Frontal cortex (tissue), 4 donors: ENCODE measurements around the gene SLC17A6. TPM values are rescaled to one million over a fixed set of nuclear protein-coding genes. Genes with fewer than 3 reads are reported as not detected.

Experiments
- DNase-seq, 2 donors: peaks; one replicate each; pipeline ENCODE4 v3.0.0; 2012; ENCODE audit warnings: low spot score in 2 of 2
- FAIRE-seq: peaks from 2 replicates; lab custom pipeline; 2012; peaks lifted over from hg19 to GRCh38; lab: Jason Lieb, UNC
- total RNA-seq: library from RNA; depleted of rRNA; stranded (reverse); fragments of >200 nt; gene quantifications from one replicate; pipeline ENCODE4 v1.2.3, GENCODE V29; 2014
- donor health status: control.
- donor health status: control.
- donor health status: control.

Gene SLC17A6
- total RNA-seq, 1 donor from 2014 or later = 11.8 TPM

DNA sequence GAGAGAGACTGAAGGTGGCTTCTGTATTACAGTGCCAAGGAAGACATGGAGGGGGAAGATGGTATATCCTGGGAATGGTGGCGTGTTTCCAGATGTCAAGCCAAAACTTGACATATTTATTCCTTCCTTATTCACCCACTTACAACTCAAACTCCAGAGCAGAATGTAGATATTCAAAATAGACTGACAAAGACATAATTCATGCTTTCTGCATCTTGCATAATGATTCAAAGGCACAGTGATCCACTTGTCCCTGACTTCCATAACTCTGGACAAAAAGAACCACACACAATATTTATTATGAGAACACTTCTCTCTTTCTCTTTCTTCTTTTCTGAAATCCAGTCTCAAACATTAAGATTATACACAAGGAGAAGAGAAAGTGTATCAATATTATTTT is 48.9 kb downstream of the SLC17A6 start:
- DNase-seq (no peak), FAIRE-seq (no peak)

- FAIRE-seq (no peak), DNase-seq (no peak)
These were observed 51.5 kb downstream of the SLC17A6 start for GRCh38 chr11:22389526-22390282.

DNA sequence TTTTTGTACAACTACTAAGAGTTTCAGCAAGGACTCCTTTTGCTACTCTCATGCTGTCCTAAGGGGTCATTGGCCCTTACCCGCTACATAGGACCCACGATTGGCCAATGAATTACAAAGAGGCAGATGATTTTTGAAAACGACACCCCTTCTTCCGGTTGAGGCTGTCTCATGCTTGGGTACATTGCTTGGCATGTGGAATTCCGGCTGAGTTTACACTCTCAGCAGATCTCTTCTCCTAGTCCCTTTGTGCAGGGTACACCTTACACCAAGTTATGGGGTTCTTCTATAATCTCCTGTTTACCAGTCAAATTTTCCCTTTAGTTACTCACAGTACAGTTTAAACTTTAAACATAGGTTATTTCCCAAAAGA is 52.1 kb downstream of the SLC17A6 start:
- no peak for DNase-seq
- no peak for FAIRE-seq

DNA sequence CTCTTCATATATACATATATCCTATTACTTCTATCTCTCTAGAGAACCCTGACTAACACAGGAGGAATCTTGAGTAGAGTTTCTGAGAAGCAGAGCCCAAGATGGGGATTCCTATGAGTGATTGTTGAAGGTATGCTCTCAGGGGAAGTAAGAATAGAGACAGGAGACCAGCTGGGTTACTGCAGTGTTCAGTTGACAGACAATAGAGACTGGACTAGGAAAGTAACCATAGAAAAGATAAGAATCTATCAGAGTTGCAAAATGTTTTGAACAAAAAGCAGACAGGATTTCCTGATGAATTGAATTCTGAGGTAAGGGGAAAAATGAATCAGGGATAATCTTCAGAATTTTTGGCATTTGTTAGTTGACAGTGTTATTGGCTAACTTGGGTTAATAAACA is 54.4 kb downstream of the SLC17A6 start:
- FAIRE-seq = no peak
- no peak for DNase-seq

DNA sequence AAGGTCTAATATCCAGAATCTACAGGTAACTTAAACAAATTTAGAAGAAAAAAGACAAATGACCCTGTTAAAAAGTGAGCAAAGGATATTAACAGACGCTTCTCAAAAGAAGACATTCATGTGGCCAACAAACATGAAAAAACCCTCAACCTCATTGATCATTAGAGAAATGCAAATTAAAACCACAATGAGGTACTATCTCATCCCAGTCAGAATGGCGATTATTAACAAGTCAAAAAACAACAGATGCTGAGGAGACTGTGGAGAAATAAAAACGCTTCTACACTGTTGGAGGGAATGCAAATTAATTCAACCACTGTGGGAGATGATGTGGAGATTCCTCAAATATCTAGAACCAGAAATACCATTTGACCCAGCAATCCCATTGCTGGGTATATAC is 67.2 kb downstream of the SLC17A6 start:
- DNase-seq (no peak), FAIRE-seq (no peak)

- DNase-seq = no peak
- FAIRE-seq = no peak
These were observed 69.1 kb downstream of the SLC17A6 start for GRCh38 chr11:22407267-22407666.

DNA sequence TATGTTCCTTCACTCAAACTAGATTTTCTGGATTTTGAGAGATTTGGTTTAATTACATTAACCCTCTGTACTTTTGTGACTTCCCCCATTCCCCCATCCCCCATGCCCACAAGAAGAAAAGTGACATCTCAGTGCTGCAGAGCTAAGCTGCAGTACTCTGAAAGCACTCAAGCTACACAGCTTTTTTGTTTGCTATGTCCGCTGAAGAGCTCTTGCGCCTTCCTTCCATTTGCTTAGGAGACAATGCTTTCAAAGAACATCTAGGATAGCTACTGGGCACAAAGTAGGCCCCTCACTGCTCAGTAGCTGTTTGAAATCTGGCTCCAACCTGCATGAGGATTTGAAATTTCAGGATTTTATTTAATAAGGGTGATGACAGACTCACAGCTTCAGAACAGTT is 69.7 kb downstream of the SLC17A6 start:
- no peak for DNase-seq
- no peak for FAIRE-seq

GRCh38 chr11:22415476-22415875 is 77.3 kb downstream of the SLC17A6 start:
- DNase-seq (no peak), FAIRE-seq (no peak)

GRCh38 chr11:22416462-22416861 is 78.3 kb downstream of the SLC17A6 start:
- FAIRE-seq = no peak
- no peak for DNase-seq

- no peak for FAIRE-seq
- no peak for DNase-seq
These were observed 88.7 kb downstream of the SLC17A6 start for GRCh38 chr11:22426915-22427314.

Other genes with a start within 250 kb of the SLC17A6 start
- 22.0 TPM for gene ANO5, start 145.3 kb upstream of the SLC17A6 start, total RNA-seq